Left kidney (tissue), 8 donors: ENCODE measurements around the gene APOD. TPM values are rescaled to one million over a fixed set of nuclear protein-coding genes. Genes with fewer than 3 reads are reported as not detected.
"Not testable (repeated sequence)": the region's sequence is repeated elsewhere in the genome, so short reads cannot be mapped to it uniquely, and the experiment has no call there.

ENCODE experiments used
- DNase-seq: peaks from one replicate; pipeline ENCODE4 v3.0.0-alpha.2; 2013
- long read RNA-seq, 8 donors: transcript quantifications; one replicate each; lab custom pipeline, GENCODE V29; 2026
- polyA plus RNA-seq: library from polyadenylated mRNA; unstranded; fragments of 120-200 nt; gene quantifications from one replicate; pipeline ENCODE4 v1.2.1, GENCODE V29; 2013; ENCODE audit not compliant: insufficient read length

Gene APOD
- polyA plus RNA-seq = 13.3 TPM
- long read RNA-seq, donor 1, partial matches to known transcripts = 24 of 25 reads
- long read RNA-seq, donor 1, other reads (novel, unspliced or antisense) = 0 of 25 reads
- long read RNA-seq, donor 2, transcript APOD-201 (5 exons, 1,130 nt) = major isoform, 7 of 18 reads
- long read RNA-seq, donor 2, partial matches to known transcripts = 11 of 18 reads
- long read RNA-seq, donor 2, other reads (novel, unspliced or antisense) = 0 of 18 reads
- long read RNA-seq, donor 3, transcript APOD-201 (5 exons, 1,130 nt) = major isoform, 6 of 6 reads
- long read RNA-seq, donor 3, partial matches to known transcripts = 0 of 6 reads
- long read RNA-seq, donor 3, other reads (novel, unspliced or antisense) = 0 of 6 reads
- long read RNA-seq, donor 4 = 0 reads
- long read RNA-seq, donor 5, partial matches to known transcripts = 46 of 46 reads
- long read RNA-seq, donor 5, other reads (novel, unspliced or antisense) = 0 of 46 reads
- long read RNA-seq, donor 6, partial matches to known transcripts = 0 of 2 reads
- long read RNA-seq, donor 6, other reads (novel, unspliced or antisense) = 0 of 2 reads
- long read RNA-seq, donor 7 = 0 reads
- long read RNA-seq, donor 8 = 0 reads

DNA sequence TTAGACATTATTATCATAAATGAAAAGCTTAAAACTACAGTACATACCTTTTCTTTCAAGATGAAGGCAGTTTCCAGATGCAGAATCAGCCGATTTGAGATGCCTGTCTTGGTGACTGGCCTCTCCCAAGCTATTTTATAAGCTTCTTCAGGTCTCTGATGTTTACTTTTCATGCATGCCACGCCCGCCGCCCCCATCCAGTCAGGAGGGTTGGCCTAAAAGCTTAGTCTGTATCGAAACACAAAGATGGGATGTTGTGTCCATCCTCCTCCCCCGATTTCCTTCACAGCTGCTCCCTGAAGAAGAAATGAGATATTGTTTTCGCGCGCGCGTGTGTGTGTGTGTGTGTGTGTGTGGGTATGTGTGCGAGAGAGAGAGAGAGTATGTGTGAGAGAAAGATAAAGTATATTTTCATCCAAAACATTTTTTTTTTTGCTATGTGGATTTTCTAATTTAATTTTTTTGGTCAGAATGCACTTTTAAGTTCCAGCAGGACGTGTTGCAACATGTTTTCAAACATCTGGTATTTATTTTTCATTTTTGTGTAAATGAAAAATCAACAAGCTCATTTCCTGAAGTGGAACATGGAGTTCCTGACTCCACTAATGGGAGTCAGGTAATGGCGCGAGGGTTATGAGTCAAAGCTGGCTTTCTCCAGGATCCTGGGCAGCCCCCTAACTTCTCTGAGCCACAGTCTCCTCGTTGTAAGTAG is at the start of gene APOD:
Gene APOD (minus strand): TSS at position 110 of the 712 bp plus-strand sequence. CDS start 4,479 bp downstream, outside the sequence.
- DNase-seq = peak; percentile 43

DNA sequence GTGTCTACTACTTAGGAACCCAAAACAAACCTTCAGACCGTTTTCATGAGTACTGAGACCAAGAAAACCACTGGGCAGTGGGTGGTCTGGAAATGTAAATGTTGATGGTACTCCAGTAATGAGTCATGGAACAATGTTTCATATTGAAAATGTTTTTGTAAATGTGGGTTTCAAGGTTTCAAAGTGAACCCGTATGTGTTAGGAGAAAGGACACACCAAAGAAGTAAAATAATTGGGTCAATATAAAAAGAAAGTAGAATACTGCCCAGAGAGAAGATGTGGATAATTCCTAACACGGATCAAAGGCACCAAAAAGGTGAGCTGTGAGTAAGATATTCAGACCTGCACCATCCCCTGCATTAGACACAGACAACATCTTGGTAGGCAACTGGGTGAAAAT is 49.6 kb upstream of the APOD start:
- DNase-seq = not testable (repeated sequence)

DNA sequence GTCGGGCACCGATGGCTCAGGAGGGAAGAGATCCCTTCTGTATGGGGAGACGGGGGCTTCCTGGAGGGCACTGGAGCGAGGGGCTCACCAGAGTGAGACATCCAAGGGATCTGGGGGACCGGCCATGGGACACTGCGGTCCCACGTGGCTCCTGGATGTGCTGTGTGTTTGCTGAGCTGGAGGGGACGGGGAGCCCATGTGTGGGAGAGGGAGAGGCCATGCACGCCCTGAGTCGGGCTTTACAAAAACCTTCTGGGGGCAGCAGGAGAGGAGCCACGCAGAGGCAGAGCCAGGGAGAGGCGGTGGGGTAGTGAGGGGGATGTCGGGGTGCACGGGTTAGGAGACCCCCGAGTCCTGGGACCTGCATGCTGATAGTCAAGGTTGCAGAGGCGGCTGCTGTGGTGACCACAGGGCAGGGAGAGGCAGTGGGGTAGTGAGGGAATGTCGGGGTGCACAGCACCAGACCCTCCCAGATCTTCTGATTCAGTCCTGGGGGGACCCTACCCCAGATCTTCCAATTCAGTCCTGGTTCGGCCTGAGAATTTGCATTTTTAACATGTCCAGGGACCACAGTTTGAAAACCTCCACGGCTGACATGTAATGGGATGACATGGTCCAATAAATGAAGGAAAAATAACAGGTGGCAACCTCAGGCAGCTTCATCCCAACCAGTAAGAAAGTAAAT is 48.9 kb upstream of the APOD start:
- DNase-seq = not testable (repeated sequence)

DNA sequence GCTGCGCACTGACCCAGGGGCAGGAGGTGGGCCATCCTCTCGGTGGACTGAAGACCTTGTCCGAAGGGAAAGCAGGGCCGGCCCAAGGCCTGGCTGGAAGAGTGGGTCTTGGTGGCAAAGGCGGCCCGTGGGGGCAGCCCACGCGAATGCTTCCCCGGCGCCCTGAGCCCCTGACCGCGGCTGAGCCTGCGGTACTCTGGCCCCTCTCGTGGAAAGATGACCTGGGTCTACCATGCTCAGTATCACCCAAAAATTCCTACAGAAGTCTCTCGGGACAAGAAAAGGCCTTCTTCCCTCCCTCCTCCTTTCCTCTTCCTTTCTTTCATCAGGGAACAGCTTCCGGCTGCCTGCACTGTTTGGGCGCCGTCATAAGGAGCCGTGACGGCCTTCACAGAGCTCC is 48.3 kb upstream of the APOD start:
- DNase-seq = not testable (repeated sequence)

DNA sequence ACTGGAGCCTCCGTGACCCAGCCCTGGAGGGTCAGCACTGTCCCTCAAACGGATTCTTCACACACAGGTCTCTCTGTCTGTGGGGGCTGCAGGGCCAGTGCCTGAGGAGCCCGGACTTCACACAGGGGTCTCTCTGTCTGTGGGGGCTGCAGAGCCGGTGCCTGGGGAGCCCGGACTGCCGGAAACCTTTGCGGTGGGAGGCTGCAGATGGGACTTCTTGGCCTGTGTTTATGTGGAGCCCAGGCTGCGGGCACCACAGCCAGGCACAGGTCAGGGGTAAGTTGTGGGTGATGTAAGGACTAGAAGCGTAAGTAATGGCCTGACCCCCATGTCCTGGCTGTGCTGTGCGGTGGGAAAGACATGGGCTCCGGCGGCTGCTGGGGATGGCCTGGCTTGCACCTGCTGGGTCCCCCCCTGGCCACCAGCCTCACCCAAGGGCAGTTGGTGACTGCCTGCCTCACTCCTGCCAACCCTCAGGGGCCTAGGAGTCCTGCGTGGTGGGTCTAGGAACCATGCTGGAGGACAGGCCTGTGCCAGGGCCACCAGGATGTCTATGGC is 47.3 kb upstream of the APOD start:
- not testable (repeated sequence) for DNase-seq

DNA sequence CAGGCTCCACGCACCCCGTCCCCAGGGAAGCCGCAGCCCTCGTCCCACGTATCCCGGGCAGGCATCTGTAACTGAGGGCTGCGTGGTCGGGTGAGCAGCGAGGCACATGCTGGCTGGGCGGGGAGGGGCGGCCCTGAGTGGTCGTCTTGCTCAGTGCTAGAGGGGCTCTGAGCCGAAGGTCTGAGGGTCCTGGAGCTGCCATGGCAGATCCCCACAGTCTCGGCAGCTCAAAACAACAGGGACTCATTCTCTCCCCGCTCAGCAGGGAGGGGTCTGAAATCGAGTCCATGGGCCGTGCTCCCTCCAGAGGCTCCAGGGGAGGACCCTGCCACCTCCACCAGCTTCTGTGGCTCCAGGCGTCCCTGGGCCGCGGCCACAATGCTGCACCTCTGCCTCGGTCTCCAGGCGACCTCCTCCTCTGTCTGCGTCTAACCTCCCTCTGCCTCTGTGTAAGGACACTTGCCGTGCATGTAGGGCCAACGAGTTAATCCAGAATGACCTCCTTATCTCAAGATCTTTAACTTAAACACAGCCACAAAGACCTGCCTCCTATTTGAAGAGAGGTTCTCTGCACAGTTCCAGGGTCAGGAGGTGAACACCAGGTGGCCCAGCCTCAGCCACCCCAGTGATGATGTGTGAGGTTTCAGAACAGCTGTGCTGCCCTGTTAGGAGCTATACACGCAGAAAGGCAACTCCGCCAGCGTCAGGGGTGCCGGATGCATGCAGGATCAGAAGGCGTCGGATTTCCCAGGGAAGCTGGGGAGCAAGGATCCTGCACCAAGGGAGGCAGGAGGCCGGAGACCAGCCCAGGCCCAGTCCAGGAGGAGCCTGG is 46.6 kb upstream of the APOD start:
- DNase-seq = not testable (repeated sequence)

DNA sequence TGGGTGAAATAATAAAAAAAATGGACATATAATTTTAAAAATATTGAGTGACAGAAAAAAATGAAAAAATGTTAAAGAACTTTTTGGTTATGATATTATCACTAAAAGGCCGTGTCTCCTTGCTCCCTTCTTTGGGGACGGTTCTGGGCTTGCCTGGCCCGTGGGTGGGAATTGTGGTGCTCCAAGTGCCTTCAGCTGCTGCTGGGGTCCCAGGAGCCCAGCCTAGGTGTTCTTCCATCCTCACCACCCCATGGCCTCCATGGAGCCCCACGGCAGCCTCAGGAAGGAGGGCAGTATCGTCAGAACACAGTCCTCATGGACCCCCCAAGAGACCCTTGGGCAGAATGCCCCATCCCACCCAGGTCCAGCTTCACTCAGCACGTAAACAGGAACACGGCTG is 45.9 kb upstream of the APOD start:
- not testable (repeated sequence) for DNase-seq

DNA sequence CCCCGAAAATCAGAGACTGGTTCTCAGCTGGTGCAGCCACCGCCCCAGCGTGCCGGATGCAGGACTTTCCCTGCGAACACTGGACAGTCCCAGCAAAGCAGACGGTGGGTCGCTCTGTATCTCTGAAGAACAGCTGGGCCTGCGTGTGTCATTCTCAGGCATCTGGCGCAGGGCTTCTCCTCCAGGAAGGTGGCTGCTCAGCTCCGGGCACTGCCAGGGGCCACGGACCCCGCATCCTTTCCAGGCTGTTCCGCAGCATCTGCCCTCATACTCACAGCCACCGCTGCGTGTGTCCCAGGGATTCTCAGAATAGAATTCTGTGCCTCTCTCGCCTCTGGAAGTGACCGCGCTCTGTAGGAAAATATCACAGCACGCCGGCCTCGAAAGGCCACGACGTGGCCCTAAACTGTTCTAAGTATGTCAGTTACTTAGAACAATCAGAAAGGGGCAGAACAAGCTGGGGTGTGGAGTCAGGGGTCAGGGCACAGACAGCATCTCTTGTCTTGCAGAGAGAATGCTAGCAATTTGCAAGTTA is 44.7 kb upstream of the APOD start:
- DNase-seq = not testable (repeated sequence)

DNA sequence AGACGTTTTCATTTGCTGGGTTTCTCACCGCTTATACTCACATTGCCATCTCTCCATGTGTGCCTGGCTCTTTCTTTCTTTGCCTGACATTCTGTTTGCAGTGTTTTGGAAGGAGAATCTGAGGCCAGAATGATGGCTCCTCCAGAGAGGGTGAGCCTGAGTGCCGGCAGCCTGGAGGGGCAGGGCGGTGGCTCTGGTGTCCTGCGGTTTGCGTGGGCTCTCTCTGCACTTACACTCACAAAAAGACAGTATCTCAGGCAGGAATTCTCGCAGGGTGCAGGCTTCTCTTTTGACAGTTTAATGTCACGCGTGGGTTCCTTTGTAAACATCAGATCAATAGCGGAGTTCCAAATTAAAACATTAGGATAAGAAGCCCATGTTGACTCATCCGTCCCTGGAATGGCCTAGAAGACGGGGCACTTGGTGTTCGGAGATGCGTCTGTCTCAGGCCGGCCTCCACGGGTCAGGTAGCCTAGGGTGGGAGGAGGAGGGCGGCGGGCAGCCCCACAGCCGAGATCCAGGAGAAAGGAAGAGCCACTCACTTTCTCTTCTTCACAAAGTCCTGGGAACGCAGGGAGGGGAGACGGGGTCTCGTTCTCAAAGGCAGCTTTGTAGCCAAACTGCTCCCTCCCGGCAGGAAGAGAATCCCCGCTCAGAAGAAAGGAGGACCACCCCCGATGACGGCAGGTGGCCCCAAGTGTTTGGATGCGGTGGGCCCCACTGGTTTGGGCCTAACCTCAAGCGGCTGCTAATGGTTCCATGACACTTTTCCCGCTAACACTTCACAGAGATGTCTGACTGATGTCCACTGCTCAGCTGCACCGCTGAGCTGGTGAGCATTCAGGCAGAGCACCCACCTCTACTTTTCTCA is 44.0 kb upstream of the APOD start:
- DNase-seq = not testable (repeated sequence)

DNA sequence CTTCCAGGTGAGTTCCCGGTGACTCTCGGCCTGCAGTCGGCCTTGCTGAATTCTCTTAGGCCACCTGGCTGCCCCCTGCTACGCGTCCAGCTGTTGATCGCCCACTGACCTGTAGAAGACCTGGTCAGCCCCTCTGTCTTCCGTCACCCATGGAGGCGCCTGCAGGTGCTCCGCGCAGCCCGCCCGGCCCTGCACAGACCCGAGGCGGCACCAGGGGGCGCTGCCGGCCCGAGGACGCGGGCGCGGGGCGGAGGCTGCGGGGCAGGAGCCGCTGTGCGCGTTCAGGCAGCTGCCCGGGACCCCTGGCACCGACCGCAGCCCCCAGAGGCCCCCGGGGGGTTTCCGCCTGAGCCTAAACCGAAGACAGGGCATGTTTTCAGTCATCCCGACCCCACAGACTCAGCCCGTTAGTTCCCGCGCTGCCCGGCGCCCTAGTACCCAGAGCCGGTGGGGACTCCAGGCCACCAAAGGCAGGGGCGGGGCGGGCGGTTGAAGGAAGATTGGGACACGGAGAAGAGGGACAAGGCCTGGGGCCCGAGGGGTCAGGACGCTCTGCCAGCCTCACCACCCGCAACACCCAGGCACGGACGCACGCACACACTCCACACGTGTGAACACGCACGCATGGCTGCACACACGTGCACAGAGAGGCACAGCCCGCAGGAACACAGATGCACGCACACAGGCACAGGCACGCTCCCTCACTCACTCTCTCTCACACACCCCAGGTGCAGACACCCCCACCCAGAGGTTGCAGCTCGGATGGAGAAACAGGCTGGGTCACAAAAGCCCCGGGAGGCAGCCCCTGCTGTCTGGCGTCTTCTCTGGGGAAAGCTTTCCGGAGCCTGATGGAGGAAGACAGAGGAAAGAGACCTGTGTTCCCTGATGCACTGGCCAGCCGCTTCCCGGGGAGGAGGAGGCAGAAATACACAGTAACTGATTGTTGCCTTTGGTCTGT is 41.1 kb upstream of the APOD start:
- DNase-seq = not testable (repeated sequence)

DNA sequence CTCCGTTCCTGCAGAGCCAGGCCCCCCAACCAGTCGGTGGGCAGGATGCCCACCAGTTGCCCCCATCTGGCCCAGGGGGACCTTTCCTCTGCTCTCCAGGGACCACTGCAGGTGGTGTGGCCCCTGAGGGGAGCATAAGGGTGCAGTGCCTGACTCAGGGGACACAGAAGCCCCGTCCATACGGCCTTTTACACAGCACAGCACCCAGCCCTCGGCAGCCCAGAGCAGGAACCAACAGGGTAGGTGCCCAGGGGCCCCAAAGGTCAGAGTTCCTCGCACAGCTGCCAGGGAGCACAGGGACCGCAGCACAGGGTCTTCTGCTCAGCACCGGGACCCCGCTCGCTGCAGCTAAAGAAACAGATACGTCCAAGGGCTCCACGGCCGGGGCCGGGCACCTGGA is 40.4 kb upstream of the APOD start:
- DNase-seq = not testable (repeated sequence)

DNA sequence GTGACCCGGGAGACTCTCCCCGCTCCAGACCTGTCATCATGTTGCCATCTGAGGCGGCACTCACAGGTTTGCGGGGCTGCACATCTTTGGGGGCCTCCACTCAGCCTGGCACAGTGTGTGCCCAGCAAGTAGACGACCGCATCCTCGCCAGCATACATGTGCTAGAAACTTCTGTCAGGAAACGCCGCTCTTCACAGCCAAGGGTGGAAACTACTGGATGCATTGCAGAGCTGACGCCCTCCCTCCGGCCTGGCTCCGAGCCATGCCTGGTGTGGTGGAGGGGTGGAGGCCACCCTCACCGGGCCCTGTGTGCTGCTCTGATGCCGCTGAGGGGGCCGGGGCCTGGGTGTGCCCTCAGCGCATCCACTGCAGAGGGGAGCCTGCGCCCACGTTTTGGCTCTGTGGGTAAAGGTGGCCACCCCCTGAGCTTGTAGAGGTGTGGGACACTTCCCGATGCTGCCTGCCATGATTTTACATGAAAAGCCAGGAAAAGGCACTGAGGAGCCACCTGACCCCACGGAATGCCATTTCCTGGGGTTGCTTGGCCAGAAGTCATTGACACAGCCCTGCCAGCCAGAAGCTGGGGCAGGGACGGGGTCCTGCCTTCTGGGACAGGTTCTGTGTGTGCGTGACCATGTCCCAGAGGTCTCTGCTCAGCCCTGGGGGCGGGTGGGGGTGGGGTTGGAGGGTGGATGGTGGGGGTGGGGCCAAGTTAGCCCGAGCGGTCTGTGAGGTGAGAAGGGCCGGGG is 39.7 kb upstream of the APOD start:
- DNase-seq = not testable (repeated sequence)

DNA sequence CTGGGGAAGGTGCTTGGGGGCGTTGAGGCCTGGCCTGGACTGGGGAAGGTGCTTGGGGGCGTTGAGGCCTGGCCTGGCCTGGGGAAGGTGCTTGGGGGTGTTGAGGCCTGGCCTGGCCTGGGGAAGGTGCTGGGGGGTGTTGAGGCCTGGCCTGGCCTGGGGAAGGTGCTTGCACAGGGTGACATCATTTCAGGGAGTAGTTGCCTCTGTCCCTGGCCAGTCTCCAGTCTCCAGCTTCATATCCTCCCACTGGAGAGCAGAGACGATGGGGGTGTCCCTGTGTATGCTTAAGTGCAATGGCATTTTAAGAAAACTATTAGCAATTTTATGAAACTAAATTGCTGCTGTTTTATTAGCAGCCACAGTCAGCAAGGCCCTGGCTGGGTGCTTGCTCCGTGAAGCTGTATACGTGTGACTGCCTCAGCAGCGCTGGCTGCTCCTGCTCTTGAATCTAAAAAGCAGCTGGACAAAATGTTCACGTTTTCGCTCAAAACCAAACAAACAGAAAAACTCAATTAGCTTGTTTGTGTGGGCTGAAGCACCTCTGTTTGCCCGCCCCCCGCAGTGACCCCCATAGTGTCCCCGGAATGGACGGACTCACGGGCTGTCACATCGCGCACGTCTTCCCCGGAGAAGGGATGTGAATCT is 38.9 kb upstream of the APOD start:
- not testable (repeated sequence) for DNase-seq

DNA sequence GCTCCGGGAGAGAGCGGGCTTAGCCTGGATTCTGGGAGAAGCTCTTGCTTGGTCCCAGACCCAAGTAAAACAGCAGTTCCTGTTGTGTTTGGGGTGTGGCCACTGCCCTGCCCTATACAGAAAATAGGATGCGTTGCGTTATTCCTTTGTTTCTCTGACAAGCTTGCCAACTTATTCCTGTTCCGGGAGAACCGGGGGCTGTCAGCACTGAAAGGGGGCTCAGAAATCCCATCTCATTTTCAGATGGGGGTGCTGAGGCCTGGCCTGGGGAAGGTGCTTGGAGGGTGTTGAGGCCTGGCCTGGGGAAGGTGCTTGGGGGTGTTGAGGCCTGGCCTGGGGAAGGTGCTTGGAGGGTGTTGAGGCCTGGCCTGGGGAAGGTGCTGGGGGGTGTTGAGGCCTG is 38.3 kb upstream of the APOD start:
- DNase-seq = not testable (repeated sequence)

DNA sequence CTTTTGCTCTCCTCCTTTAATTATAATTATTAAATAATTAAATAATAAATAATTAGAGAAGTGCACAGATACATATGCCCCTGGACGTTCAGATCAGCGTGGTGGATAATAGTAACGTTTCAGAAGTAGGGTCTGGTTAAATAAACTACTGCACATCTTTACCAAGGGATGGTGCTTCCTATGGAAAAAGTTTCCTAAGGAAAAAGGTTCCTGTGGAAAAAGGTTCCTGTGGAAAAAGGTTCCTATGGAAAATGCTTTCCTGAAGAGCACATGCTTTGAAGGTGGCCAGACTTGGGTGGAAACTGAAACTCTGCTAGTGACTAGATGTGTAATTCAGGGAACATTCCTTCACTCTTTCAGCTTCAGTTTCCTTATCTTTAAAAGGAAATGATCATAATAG is 37.4 kb upstream of the APOD start:
- not testable (repeated sequence) for DNase-seq

DNA sequence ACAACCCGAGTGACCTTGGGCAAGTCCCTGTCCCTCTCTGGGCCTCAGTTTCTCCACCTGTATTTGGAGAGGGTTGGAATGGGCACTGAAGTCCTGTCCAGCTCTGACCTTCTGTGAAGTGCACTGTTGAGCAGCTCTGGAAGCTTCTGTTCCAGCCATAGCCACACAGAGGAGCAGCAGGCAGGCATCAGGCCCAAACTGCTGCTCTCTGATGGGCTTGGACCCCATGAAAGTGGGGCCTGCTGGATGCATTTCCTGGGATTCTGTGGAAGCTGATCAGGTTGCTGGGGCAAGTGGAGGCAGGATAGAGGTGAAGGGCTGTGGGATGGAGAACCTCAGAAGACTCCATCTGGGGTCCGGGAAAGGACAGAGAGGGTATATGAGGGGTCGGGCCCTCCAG is 36.7 kb upstream of the APOD start:
- DNase-seq = not testable (repeated sequence)
